Measurements from ENCODE around the gene HNMT.
"Not testable (repeated sequence)": the region's sequence is repeated elsewhere in the genome, so short reads cannot be mapped to it uniquely, and the experiment has no call there.

HNMT gene

GRCh38 chr2:137964066-137964858, at the start of gene HNMT:
TSS of gene HNMT (plus strand) at chr2:137964473. CDS start at chr2:137964492, 19 bp downstream.
- in situ Hi-C loops (cut with MboI; ENCODE audit: low sequenced_read_pairs): loop anchor here (25.0 kb wide), 1 partner anchor 123 kb away; no protein-coding TSS in a partner anchor

GRCh38 chr2:137921105-137921880, 43.0 kb upstream of the HNMT start:
- in situ Hi-C loops (cut with MboI; ENCODE audit: low sequenced_read_pairs): no loop called here

GRCh38 chr2:137922171-137922570, 42.1 kb upstream of the HNMT start:
- in situ Hi-C loops (cut with MboI; ENCODE audit: low sequenced_read_pairs): not testable (repeated sequence)

DNA sequence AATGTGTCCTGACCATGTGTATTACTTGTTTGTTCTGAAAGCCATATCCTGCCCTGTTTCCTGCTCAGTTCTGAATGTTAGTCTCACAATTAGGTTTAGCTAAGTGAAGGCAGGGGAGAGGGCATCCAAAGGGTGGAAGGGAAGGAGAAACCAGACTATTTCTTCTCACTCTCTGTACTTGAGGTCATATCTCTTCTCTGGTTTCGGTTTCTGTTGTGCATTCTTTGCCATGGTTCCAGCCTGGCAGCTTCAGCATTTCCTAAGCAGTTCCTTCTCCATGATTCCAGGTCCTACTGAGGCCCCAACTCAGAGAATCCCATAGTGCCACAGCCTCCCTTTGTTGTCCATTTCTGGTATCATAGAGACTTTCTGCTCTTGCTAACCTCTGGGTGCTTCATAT, 40.3 kb upstream of the HNMT start:
- in situ Hi-C loops (cut with MboI; ENCODE audit: low sequenced_read_pairs): no loop called here

DNA sequence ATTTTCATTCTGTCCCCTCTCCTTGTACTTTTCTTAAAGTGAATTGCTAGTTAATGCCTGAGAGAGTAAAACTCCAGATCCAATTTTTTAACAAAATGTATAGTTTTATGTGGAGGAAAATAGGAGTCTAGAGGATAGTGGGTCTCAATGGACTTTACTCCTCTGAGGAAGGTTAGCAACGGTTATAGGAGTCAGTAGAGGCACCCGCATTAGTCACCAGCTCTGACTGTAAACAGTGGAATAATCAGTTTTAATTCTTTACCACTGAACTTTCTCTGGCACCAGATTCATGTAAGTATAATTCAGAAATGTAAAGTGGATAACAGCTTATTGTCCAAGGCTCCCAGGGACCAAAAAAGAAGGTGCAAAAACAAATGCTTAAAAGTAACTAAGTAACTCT, 38.7 kb upstream of the HNMT start:
- in situ Hi-C loops (cut with MboI; ENCODE audit: low sequenced_read_pairs): no loop called here

DNA sequence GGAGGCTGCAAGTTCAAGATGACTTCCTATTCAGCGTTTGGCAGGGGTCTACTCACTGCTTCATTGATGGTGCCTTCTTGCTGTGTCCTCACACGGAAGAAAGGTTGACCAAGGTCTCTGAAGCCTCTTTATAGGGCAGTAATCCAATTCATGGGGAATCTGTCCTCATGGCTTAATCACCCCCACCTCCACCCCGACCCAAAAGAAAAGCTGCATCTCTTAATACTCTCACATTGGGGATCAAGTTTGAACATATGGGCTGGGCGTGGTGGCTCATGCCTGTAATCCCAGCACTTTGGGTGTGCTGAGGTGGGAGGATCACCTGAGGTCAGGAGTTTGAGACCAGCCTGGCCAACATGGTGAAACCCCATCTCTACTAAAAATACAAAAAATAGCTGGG, 36.4 kb upstream of the HNMT start:
- in situ Hi-C loops (cut with MboI; ENCODE audit: low sequenced_read_pairs): no loop called here

- in situ Hi-C loops (cut with MboI; ENCODE audit: low sequenced_read_pairs): no loop called here
These were observed 35.4 kb upstream of the HNMT start for GRCh38 chr2:137928547-137929518.

DNA sequence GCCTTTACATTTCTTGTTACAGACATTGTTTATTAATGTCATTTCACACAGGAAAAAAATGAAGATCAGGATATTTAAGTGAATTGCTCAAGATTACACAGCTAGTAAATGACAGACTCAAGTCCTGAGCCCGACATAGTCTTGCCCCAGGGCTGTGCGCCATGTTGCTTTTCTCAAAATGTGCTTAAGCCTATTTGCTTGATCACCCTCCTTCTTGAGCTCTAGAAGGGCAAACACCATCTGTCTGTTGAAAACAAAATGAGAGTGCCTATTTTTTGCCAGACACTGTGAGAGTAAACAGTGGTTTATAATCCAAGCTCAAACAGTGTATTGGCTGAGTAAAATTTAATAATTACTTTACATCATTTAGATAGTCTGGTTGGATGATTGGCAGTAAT, 34.8 kb upstream of the HNMT start:
- in situ Hi-C loops (cut with MboI; ENCODE audit: low sequenced_read_pairs): no loop called here

DNA sequence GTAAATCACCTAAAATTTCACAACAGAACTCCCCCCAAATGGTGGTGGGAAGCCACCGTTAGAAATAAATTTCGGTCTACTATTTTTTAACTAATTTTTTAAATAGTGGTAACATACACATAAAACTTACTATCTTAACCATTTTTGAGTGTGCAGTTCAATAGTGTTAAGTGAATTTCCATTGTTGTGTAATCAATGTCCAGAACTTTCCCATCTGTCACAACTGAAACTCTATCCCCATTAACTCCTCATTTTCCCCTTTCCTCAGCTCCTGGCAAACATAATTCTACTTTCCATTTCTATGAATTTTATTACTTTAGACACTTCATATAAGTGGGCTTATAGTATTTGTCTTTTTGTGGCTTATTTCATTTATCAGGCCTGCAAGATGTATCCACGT, 34.1 kb upstream of the HNMT start:
- in situ Hi-C loops (cut with MboI; ENCODE audit: low sequenced_read_pairs): no loop called here

DNA sequence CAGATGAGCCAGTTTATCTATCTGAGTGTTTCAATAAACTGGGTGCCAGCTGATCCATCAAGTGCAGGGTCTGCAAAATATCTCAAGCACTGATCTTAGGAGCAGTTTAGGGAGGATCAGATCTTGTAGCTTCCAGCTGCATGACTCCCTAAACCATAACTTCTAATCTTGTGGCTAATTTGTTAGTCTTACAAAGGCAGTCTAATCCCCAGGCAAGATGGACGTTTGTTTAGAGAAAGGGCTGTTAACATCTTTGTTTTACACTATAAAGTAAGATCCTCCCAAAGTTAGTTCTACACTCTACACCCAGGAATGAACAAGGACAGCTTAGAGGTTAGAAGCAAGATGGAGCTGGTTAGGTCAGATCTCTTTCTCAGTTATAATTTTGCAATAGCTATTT, 28.7 kb upstream of the HNMT start:
- in situ Hi-C loops (cut with MboI; ENCODE audit: low sequenced_read_pairs): no loop called here

DNA sequence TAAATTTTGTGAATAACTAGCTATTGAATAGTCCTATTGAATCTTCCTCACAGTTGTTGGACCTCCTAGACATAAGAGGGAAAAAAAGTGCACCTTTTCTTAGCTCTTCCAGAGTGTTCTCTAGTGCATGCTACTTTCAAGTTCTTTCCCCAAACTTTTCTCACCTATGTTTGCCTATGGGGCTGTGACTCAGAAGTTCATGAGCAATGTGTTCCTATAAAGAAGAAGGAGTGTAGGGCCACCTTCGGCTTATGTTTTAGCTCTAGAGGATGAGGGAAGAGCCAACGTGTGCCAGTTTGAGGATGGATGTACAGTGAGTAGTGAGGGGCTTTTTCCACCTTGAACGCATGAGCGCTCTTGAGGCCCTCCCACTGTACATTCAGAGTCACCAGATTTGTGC, 27.0 kb upstream of the HNMT start:
- in situ Hi-C loops (cut with MboI; ENCODE audit: low sequenced_read_pairs): no loop called here

GRCh38 chr2:137937778-137938177, 26.5 kb upstream of the HNMT start:
- in situ Hi-C loops (cut with MboI; ENCODE audit: low sequenced_read_pairs): no loop called here

- in situ Hi-C loops (cut with MboI; ENCODE audit: low sequenced_read_pairs): no loop called here
These were observed 26.1 kb upstream of the HNMT start for GRCh38 chr2:137938204-137938603.

DNA sequence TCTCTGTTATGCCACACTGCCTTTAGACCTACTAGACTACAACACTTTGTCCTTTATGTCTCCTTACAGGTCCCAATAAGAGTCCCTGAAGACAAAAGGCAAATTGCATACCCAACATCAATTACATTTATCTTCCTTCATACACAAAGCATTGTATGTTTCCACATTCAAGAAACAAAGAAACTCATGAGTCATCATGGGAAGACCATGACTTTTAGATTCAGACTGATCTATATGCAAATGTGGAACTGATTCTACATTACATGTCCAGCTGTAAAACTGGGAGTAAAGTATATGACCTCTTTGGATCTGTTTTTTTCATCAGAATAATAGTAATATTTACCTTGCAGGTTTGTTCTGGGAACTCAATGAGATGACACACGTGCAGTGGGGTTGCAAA, 25.2 kb upstream of the HNMT start:
- in situ Hi-C loops (cut with MboI; ENCODE audit: low sequenced_read_pairs): no loop called here

GRCh38 chr2:137940154-137940553, 24.1 kb upstream of the HNMT start:
- in situ Hi-C loops (cut with MboI; ENCODE audit: low sequenced_read_pairs): no loop called here

DNA sequence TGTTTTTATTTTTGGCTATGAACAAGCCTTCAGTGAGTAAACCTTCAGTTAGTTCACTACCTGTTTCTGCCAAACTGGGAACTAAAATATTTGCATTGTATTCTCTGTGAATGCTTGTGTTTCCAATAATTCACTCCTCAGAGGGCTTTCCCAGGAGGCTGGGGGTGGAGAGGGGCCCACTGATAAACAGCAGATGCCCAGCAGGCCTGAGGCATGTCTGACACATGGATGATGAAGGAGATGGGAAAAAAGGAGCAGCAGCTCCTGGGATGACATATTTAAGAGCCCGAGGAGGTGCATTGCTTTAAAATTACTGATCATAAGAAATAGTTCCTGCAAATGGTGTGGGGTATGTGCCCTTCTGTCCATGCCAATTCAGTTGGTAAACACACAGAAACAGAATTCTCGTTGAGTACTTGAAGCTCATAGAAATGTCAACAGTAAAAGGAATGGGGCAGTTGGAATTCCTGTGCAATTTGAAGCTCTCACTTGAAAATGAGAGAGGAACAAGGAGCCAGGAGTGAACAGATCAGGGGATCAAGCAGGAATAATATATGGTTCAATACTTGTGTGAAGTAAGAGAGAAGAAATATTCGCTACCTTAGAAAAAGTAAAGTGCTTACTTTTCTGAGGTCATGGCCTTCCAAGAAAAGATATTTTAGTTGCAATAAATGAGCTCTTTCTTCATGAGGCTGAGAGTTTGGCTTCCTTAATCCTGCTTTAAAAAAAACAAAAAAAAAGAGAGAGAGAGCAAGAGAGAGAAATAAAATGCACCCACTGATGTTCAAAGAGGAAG, 22.0 kb upstream of the HNMT start:
- in situ Hi-C loops (cut with MboI; ENCODE audit: low sequenced_read_pairs): no loop called here

DNA sequence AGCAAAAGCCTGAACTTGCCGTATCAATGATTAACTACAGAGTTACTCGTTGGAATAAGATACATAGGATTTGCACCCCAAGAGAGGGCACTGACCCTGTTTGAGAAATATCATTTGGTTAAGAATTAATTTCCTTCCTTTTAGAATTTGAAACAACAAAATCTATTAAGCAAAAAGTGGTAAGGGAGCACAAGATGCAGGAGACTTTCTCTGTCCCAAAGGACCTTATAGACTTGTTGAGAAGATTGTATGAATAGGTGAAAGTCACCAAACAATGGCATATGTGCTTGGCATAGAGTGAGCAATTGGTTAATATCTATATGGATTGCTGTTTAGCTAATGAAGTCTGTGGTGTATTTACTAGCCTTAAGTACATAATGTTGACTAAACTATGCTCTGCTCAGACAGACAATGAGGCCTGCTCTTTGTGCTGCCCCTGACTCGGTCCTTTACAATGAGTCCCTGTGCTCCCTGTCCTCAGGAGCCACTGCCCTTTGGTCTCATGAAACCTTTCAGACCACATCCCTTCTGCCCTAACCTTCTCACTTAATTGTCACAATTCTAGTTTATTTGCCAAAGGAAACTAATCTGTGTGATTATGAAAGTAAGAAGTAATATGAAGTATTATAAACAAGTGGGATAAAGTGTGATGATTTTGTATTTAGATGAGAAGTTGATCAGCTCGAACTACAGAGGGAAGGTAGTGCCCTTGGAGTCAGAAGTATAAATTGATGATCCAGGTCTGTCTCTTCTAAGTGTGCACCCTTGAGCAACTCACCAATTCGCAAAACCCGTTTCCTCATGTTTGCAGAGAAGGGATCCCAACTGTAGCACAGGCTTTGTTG, 21.2 kb upstream of the HNMT start:
- in situ Hi-C loops (cut with MboI; ENCODE audit: low sequenced_read_pairs): no loop called here

DNA sequence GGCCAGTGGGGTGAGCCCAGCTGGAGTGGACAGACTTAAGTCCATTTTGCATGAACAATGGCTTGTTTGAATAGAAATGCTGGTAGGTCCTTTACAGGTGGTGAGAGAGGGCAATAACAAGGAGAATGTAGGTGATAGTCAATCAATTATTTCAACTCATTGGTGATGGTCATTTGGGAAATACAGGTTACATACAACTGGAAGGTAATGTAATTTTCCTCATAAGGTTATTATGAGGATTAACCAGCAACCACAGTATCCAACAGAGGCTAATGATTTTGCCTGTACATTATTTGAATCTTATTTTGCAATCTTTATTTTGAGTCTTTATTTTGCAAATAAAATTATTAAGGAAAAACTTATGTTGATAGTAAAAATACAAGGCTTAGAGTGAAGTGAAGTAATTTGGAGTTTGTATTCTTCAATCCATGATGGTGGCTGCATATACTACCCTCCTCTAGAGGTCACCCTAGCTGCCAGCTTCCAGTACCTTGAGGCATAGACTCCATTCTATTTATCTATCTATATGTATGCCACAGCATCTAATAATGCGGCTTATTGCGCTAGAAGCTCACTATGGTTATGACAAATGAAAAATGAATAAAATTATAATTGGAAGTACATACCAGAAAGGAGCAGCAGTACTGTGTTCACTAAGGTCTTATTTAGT, 20.5 kb upstream of the HNMT start:
- in situ Hi-C loops (cut with MboI; ENCODE audit: low sequenced_read_pairs): no loop called here

GRCh38 chr2:137944714-137945113, 19.6 kb upstream of the HNMT start:
- in situ Hi-C loops (cut with MboI; ENCODE audit: low sequenced_read_pairs): no loop called here

Data from HL-60/S4 treated with retinoic acid at 250 ng/mL for 4 days and 3 days (cell line).